Stimulated activated CD4-positive, alpha-beta T cell treated with anti-CD3 and anti-CD28 coated beads, Interleukin-15, amount 100 ng/mL, for 1 hour (primary cell): Measurements from ENCODE around the gene BHMT.
"Not testable (repeated sequence)": the region's sequence is repeated elsewhere in the genome, so short reads cannot be mapped to it uniquely, and the experiment has no call there.

Experiments
- DNase-seq, 2 donors: peaks; one replicate each; pipeline ENCODE4 v3.0.0-alpha.2; 2020; ENCODE audit warnings: low read depth in 1 of 2, low spot score in 1 of 2

BHMT gene

DNA sequence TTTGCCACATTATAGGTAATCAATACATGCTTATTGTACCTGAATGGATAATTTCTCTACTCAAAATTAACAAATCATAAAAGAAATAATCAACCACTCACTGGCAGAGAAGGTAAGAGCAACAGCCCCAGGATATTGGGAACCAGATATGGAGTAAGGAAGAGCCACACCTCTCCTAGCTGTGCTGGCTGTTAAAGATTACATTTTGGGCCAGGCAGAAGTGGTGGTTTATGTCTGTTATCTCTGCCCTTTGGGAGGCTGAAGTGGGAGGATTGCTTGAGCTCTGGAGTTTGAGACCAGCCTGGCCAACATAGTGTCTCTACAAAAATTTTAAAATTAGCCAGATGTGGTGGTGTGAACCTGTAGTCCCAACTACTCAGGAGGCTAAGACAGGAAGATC, 56.4 kb downstream of the BHMT start:
- DNase-seq, result no peak

DNA sequence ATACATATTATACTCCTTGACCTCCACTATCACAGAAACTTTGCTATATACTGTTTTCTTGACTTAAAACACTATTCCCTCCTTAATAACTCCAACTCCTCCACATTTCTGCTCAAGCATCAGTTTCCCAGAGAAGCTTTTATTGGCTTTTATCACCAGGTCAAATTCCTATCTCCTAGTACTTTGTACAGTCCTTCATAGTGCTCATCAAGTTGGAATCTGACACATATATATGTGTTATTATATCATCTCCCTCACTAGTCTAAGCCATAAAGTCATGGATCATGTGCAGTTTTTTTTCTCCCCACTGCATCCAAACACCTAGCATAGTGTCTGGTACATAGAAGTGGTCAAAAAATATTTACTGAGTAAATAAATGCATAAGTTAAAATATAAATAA, 59.1 kb downstream of the BHMT start:
- no peak for DNase-seq

DNA sequence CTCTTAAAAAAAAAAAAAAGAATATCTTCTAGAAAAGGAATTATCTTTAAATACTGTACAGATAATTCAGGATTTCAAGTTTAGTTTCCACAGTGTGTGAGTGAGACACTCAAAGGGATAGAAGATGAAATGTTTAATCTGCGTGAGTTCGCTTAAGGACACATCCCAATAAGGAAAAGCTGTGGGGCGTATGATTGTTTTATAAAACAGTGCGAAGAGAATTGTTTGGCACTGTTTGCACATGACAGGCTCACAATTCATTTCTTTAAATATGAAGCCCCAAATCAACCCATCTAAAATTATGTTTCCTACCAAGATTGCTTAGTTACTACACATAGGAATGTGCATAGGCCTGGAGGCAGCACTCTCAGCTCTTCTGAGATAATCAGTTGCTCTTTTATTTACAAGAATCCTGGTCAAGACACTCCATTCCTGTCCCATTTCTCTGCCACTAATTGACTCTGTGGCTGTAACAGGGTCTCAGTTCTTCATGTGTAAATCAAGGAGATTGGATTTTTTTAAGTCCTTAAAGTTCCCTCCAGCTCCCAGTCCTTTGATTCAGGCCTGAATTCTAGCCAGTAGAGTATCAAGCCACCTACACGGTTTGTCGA, 60.1 kb downstream of the BHMT start:
- no peak for DNase-seq

DNA sequence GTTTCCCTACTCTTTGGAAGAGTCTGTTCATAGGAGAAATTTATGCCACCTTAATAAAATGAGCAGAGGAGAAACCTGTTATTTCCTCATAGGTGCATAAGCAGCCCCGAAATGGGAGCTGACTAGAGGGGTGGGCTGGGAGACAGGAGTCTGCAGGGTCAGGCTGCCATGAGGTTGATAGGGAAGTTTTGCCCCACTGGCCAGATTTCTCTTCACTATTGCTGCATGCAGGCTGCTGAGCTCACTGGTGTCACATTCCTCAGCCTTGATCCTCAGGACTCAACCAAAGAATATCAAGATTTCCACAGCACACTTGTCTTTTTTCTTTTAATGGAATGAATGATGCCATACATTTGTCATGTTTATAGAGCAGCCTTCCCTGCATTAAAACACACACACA, 60.7 kb downstream of the BHMT start:
- no peak for DNase-seq

DNA sequence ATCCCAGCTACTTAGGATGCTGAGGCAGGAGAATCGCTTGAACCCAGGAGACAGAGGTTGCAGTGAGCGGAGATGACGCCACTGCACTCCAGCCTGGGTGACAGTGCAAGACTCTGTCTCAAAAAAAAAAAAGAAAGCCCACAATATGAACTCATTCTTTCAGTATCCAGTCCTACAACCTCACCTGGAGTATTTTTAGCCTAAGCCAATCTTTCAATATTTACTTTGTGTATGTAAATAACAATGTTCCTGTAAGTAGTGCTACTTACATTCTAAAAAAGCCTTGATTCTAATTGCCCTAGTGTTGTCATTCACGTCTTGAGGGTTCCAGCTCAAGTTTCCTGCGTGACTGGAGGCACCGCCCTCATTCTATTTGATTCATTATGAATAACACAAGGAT, 62.0 kb downstream of the BHMT start:
- DNase-seq, result no peak

DNA sequence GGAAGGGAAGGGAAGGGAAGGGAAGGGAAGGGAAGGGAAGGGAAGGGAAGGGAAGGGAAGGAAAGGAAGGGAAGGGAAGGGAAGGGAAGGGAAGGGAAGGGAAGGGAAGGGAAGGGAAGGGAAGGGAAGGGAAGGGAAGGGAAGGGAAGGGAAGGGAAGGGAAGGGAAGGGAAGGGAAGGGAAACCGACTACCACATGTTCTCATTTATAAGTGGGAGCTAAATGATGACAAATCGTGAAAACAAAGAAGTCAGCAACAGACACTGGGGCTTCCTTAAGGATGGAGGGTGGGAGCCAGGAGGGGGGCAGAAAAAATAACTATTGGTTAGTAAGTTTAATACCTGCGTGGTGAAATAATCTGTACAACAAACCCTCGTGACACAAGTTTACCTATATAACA, 68.8 kb downstream of the BHMT start:
- not testable (repeated sequence) for DNase-seq

DNA sequence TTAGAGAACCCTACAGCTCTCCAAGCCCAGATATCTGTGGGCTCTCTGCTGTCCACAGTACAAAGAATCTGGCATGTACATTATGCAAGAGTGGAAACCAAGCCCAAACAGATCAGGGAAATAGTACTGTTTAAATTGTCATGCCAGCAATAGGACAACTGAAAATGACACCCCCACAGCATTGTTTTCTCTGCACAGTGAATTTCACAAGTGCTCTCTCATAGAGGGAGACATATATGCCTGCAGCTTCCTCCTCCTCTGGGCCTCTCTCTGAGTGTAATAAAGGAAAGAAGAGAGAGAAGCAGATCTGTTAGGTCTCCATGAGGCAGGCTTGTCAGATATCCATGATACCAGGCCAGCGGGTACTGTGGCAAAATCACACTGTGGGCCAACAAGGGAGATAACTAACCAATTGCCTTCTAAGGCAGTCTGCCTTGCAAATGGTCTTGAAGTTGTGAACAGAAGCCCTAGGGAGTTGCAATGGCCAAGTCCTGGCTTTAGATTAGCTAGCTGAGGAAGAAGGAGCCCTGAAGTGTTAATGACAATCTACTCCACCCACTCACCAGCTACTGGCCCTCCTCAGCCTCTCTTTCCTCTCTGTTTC, 69.9 kb downstream of the BHMT start:
- DNase-seq, result no peak
